Mesodermal cell (in vitro differentiated cells): ENCODE results near the gene SOBP.

Experiments used
- H3K27ac ChIP-seq: 2 replicates; pipeline ENCODE4 v1.7.0; 2013; ENCODE audit warnings: mild to moderate bottlenecking, low read depth, low read length, moderate library complexity; ENCODE audit not compliant: severe bottlenecking
- H3K36me3 ChIP-seq: 2 replicates; pipeline ENCODE4 v1.7.1; 2013; ENCODE audit warnings: mild to moderate bottlenecking, low read length, moderate library complexity; ENCODE audit not compliant: control insufficient read depth, insufficient read depth
- H3K4me1 ChIP-seq: one replicate; pipeline ENCODE4 v1.7.1; 2013; ENCODE audit warnings: mild to moderate bottlenecking, low read length; ENCODE audit not compliant: insufficient read depth, control insufficient read depth, poor library complexity, severe bottlenecking
- H3K4me3 ChIP-seq: 2 replicates; pipeline ENCODE4 v1.7.0; 2013; ENCODE audit warnings: low read length, control low read depth, mild to moderate bottlenecking; ENCODE audit not compliant: insufficient read depth, poor library complexity, severe bottlenecking; ENCODE audit errors: extremely low read depth
- H3K9me3 ChIP-seq: 2 replicates; pipeline ENCODE4 v1.7.1; 2013; ENCODE audit warnings: mild to moderate bottlenecking, low read length, moderate library complexity; ENCODE audit not compliant: control insufficient read depth
- WGBS, 2 experiments: methylation state at CpG; one replicate each; pipeline ENCODE4 v1.1.5; 2013; ENCODE audit warnings: missing lambda C conversion rate in 2 of 2; ENCODE audit not compliant: insufficient coverage in 2 of 2; 5-methylcytosine and 5-hydroxymethylcytosine counted together

SOBP gene

GRCh38 chr6:107617341-107617932 lies 127.5 kb downstream of the SOBP start:
- no peak overlapping the region for H3K4me3 ChIP-seq
- H3K27ac ChIP-seq = no peak overlapping the region
- 100% methylated on average over 1 to 2 of the region's 6 CpGs for WGBS, 2 experiments
- peaks cover 3% of the 10 kb centered on the region for H3K4me1 ChIP-seq
- H3K36me3 ChIP-seq = no peaks in the 10 kb centered on the region
- H3K9me3 ChIP-seq = no peaks in the 10 kb centered on the region

- peaks cover 3% of the 10 kb centered on the region for H3K4me1 ChIP-seq
- no peaks in the 10 kb centered on the region for H3K36me3 ChIP-seq
- H3K27ac ChIP-seq = no peak overlapping the region
- WGBS, 2 experiments = 79 to 81% methylated on average over 8 of the region's 9 CpGs
- no peak overlapping the region for H3K4me3 ChIP-seq
- H3K9me3 ChIP-seq = no peaks in the 10 kb centered on the region
These were observed 128.8 kb downstream of the SOBP start for GRCh38 chr6:107618672-107619071.

- H3K4me3 ChIP-seq = no peak overlapping the region
- H3K27ac ChIP-seq = no peak overlapping the region
- no peaks in the 10 kb centered on the region for H3K36me3 ChIP-seq
- peaks cover 3% of the 10 kb centered on the region for H3K4me1 ChIP-seq
- 100% methylated on average over 1 of the region's 2 CpGs for WGBS, 2 experiments
- no peaks in the 10 kb centered on the region for H3K9me3 ChIP-seq
These were observed 130.8 kb downstream of the SOBP start for GRCh38 chr6:107620732-107621131.

GRCh38 chr6:107621229-107621937 lies 131.5 kb downstream of the SOBP start:
- Histone ChIP-seq H3K9me3 (no peaks in the 10 kb centered on the region), H3K4me3 (no peak overlapping the region), H3K27ac (no peak overlapping the region), H3K36me3 (no peaks in the 10 kb centered on the region), H3K4me1 (peaks cover 3% of the 10 kb centered on the region)
- WGBS, 2 experiments = 77 to 80% methylated on average over 3 to 4 of the region's 6 CpGs

- no CpG with 5 or more reads among the region's 1 CpG for WGBS, 2 experiments
- no peaks in the 10 kb centered on the region for H3K4me1 ChIP-seq
- H3K4me3 ChIP-seq = no peak overlapping the region
- H3K9me3 ChIP-seq = no peaks in the 10 kb centered on the region
- H3K27ac ChIP-seq = no peak overlapping the region
- H3K36me3 ChIP-seq = no peaks in the 10 kb centered on the region
These were observed 132.4 kb downstream of the SOBP start for GRCh38 chr6:107622269-107622668.

- 88 to 93% methylated on average over 3 of the region's 3 CpGs for WGBS, 2 experiments
- H3K27ac ChIP-seq = no peak overlapping the region
- no peak overlapping the region for H3K4me3 ChIP-seq
- H3K4me1 ChIP-seq = no peaks in the 10 kb centered on the region
- no peaks in the 10 kb centered on the region for H3K36me3 ChIP-seq
- no peaks in the 10 kb centered on the region for H3K9me3 ChIP-seq
These were observed 134.1 kb downstream of the SOBP start for GRCh38 chr6:107624050-107624449.

GRCh38 chr6:107624541-107624940 lies 134.6 kb downstream of the SOBP start:
- Histone ChIP-seq H3K9me3 (no peaks in the 10 kb centered on the region), H3K27ac (no peak overlapping the region), H3K4me1 (no peaks in the 10 kb centered on the region), H3K36me3 (no peaks in the 10 kb centered on the region), H3K4me3 (no peak overlapping the region)
- no CpG with 5 or more reads among the region's 1 CpG for WGBS, 2 experiments

GRCh38 chr6:107625264-107625663 lies 135.3 kb downstream of the SOBP start:
- no peak overlapping the region for H3K27ac ChIP-seq

GRCh38 chr6:107626645-107627044 lies 136.7 kb downstream of the SOBP start:
- no peaks in the 10 kb centered on the region for H3K36me3 ChIP-seq
- 83 to 94% methylated on average over 2 to 3 of the region's 5 CpGs for WGBS, 2 experiments
- no peak overlapping the region for H3K27ac ChIP-seq
- H3K4me3 ChIP-seq = no peak overlapping the region
- H3K9me3 ChIP-seq = no peaks in the 10 kb centered on the region
- H3K4me1 ChIP-seq = no peaks in the 10 kb centered on the region

More at GRCh38 chr6:107625264-107625663, 135.3 kb downstream of the SOBP start:
- H3K36me3 ChIP-seq = no peaks in the 10 kb centered on the region
- H3K9me3 ChIP-seq = no peaks in the 10 kb centered on the region
- WGBS, 2 experiments = 100% methylated on average over 1 of the region's 1 CpG; no CpG with 5 or more reads in 1 of the 2 experiments
- H3K4me3 ChIP-seq = no peak overlapping the region
- no peaks in the 10 kb centered on the region for H3K4me1 ChIP-seq

GRCh38 chr6:107627969-107628368 lies 138.1 kb downstream of the SOBP start:
- WGBS, 2 experiments = 83 to 91% methylated on average over 4 of the region's 4 CpGs
- H3K27ac ChIP-seq = no peak overlapping the region
- H3K4me3 ChIP-seq = no peak overlapping the region
- H3K36me3 ChIP-seq = no peaks in the 10 kb centered on the region
- H3K4me1 ChIP-seq = no peaks in the 10 kb centered on the region
- no peaks in the 10 kb centered on the region for H3K9me3 ChIP-seq

- WGBS, 2 experiments = 100% methylated on average over 1 of the region's 3 CpGs; no CpG with 5 or more reads in 1 of the 2 experiments
- no peak overlapping the region for H3K27ac ChIP-seq
These were observed 139.0 kb downstream of the SOBP start for GRCh38 chr6:107628878-107629277.

More at GRCh38 chr6:107628878-107629277, 139.0 kb downstream of the SOBP start:
- Histone ChIP-seq H3K36me3 (no peaks in the 10 kb centered on the region), H3K9me3 (no peaks in the 10 kb centered on the region), H3K4me1 (no peaks in the 10 kb centered on the region), H3K4me3 (no peak overlapping the region)
